ENCODE measurements around the gene NFIA.

The NFIA gene

GRCh38 chr1:61403679-61404596 lies 321.6 kb downstream of the NFIA start:
- Mint-ChIP-seq H3K9me3 (ENCODE audit: low read depth) (no peaks in the 10 kb centered on the region), H3K27ac (no peak overlapping the region), H3K36me3 (peaks cover 7% of the 10 kb centered on the region), H3K4me3 (no peak overlapping the region), H3K27me3 (no peaks in the 10 kb centered on the region), H3K4me1 (ENCODE audit: low read depth) (no peaks in the 10 kb centered on the region)

DNA sequence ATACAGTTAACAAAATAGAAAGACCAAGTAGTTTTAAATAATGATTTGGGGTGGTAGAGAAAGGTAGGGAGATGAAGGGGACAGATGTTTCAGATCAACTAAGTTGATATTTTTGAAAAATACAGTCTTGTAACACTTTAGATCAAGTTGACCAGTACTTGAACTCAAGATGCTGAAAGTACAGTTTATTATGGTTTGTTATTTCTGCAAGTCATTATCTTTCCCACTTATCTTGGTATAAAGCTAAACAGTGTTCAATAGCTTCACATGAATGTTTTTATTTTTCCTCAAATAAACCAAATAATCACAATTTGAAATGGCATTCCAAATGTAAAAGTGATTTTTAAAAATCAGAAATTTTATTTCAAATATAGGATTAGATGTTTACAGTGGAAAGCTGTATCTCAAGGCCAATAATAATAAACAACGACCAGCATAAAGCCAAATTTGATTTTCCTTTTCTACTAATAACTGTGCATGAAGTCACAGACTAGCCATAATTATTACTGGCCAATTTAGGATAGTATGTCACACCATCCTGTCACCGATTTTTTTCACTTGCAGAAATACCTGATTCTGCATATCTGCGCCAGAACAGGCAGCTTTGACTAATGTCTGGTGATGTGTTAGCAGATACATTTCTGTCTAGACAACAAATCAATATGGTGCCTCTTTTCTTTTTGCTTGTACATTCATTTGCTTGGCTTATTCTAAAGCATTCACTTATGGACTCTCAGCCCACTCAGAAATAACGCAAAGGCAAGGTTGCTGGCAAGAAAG lies 322.4 kb downstream of the NFIA start:
- H3K27ac Mint-ChIP-seq, result no peak overlapping the region
- H3K4me1 Mint-ChIP-seq (ENCODE audit: low read depth), result no peaks in the 10 kb centered on the region
- no peaks in the 10 kb centered on the region for H3K27me3 Mint-ChIP-seq
- H3K36me3 Mint-ChIP-seq, result peaks cover 7% of the 10 kb centered on the region
- no peaks in the 10 kb centered on the region for H3K9me3 Mint-ChIP-seq (ENCODE audit: low read depth)
- no peak overlapping the region for H3K4me3 Mint-ChIP-seq

DNA sequence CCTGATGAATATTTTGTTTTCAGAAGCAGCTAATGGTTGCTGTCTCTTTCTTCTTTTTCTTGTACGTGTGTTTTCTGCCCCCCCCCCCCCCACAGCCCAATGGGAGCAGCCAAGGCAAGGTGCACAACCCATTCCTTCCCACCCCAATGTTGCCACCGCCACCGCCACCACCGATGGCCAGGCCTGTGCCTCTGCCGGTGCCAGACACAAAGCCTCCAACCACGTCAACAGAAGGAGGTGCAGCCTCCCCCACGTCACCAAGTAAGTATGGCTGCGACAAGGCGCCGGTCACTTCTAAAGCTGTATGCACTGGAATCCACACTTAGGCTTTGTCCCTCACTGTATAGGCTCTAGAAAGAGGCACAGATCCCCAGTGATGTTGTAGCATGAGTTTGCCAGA lies 324.1 kb downstream of the NFIA start:
- Mint-ChIP-seq H3K36me3 (peaks cover 7% of the 10 kb centered on the region), H3K4me3 (no peak overlapping the region), H3K27me3 (no peaks in the 10 kb centered on the region), H3K4me1 (ENCODE audit: low read depth) (no peaks in the 10 kb centered on the region), H3K27ac (no peak overlapping the region), H3K9me3 (ENCODE audit: low read depth) (no peaks in the 10 kb centered on the region)

GRCh38 chr1:61412601-61413000 lies 330.2 kb downstream of the NFIA start:
- H3K27me3 Mint-ChIP-seq, result no peaks in the 10 kb centered on the region
- no peak overlapping the region for H3K27ac Mint-ChIP-seq
- no peak overlapping the region for H3K4me3 Mint-ChIP-seq
- no peaks in the 10 kb centered on the region for H3K9me3 Mint-ChIP-seq (ENCODE audit: low read depth)
- H3K4me1 Mint-ChIP-seq (ENCODE audit: low read depth), result no peaks in the 10 kb centered on the region
- peaks cover 6% of the 10 kb centered on the region for H3K36me3 Mint-ChIP-seq

- Mint-ChIP-seq H3K27ac (no peak overlapping the region), H3K4me1 (ENCODE audit: low read depth) (peaks cover under 1% of the 10 kb centered on the region), H3K9me3 (ENCODE audit: low read depth) (no peaks in the 10 kb centered on the region), H3K4me3 (no peak overlapping the region), H3K36me3 (peaks cover 7% of the 10 kb centered on the region), H3K27me3 (no peaks in the 10 kb centered on the region)
Measured at GRCh38 chr1:61419196-61419595, 336.8 kb downstream of the NFIA start.

DNA sequence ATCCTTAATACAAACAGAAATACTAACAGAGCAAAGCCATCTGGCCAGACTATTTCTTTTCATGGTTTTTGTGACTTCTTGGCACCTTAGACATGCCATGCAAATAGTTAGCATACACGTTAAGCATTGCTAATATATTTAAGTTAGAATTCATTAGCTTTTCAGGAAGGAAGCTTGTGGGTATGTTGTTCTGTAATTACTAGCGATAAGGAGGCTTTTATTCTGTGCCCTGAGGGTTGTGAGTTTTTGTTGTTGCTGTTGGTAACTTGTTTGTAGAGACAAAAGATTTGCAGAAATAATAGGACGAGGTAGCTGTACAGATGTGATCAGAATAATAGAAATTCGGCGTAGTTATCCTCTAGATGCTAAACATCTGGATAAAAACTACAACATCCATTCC lies 337.3 kb downstream of the NFIA start:
- H3K9me3 Mint-ChIP-seq (ENCODE audit: low read depth), result no peaks in the 10 kb centered on the region
- H3K4me3 Mint-ChIP-seq, result no peak overlapping the region
- peaks cover 7% of the 10 kb centered on the region for H3K36me3 Mint-ChIP-seq
- H3K27me3 Mint-ChIP-seq, result no peaks in the 10 kb centered on the region
- H3K4me1 Mint-ChIP-seq (ENCODE audit: low read depth), result peaks cover 1% of the 10 kb centered on the region
- no peak overlapping the region for H3K27ac Mint-ChIP-seq

DNA sequence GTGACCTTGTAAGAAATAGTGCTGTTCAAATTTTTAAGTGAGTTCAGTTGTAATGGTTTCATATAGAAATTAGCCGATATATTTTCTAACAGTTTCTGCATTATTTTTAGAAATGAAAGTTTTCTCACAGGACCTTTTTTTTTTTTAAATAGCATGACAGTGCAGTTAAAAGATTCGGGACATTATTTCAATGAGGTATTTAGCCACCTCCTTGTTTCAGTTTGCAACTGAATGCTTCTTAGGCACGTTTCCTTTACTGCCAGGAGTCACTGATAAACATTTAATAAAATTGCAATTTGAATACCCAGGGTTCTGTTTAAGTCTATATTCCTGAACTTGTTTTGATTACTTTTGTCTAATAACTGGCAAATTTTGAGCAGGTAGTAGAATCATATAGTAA lies 337.9 kb downstream of the NFIA start:
- Mint-ChIP-seq H3K27ac (no peak overlapping the region), H3K36me3 (peaks cover 7% of the 10 kb centered on the region), H3K9me3 (ENCODE audit: low read depth) (no peaks in the 10 kb centered on the region), H3K4me3 (no peak overlapping the region), H3K4me1 (ENCODE audit: low read depth) (peaks cover 1% of the 10 kb centered on the region), H3K27me3 (no peaks in the 10 kb centered on the region)

- Mint-ChIP-seq H3K27ac (no peak overlapping the region), H3K9me3 (ENCODE audit: low read depth) (no peaks in the 10 kb centered on the region), H3K4me3 (no peak overlapping the region), H3K4me1 (ENCODE audit: low read depth) (peaks cover 1% of the 10 kb centered on the region), H3K36me3 (peaks cover 7% of the 10 kb centered on the region), H3K27me3 (no peaks in the 10 kb centered on the region)
Measured at GRCh38 chr1:61420909-61421835, 338.8 kb downstream of the NFIA start.

- Mint-ChIP-seq H3K27ac (no peak overlapping the region), H3K4me3 (no peak overlapping the region), H3K36me3 (peaks cover 7% of the 10 kb centered on the region), H3K9me3 (ENCODE audit: low read depth) (no peaks in the 10 kb centered on the region), H3K27me3 (no peaks in the 10 kb centered on the region), H3K4me1 (ENCODE audit: low read depth) (peaks cover 1% of the 10 kb centered on the region)
Measured at GRCh38 chr1:61423643-61424042, 341.3 kb downstream of the NFIA start.

DNA sequence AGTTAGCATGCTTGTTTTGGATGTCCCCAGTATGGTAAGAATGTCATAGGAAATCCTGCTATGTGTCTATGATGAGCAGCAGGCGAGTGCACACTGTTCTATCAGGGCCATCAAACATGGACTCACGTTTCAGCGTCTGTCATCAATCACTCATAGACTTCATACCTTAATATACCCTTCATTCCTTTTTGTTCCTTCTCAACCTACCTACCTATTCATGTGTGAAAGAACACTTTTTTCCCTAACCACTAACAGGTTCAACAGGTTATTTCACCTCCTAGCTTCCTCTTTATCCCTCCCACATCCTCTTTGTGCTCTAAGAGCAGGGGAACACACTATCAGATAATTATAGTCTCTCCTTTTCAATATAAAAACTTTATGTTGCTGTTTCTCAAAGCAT lies 342.0 kb downstream of the NFIA start:
- Mint-ChIP-seq H3K36me3 (peaks cover 5% of the 10 kb centered on the region), H3K27ac (no peak overlapping the region), H3K9me3 (ENCODE audit: low read depth) (no peaks in the 10 kb centered on the region), H3K27me3 (no peaks in the 10 kb centered on the region), H3K4me3 (no peak overlapping the region), H3K4me1 (ENCODE audit: low read depth) (peaks cover 1% of the 10 kb centered on the region)

GRCh38 chr1:61425040-61425439 lies 342.7 kb downstream of the NFIA start:
- Mint-ChIP-seq H3K27me3 (no peaks in the 10 kb centered on the region), H3K27ac (no peak overlapping the region), H3K36me3 (peaks cover 2% of the 10 kb centered on the region), H3K9me3 (ENCODE audit: low read depth) (no peaks in the 10 kb centered on the region), H3K4me1 (ENCODE audit: low read depth) (peaks cover 1% of the 10 kb centered on the region), H3K4me3 (no peak overlapping the region)

DNA sequence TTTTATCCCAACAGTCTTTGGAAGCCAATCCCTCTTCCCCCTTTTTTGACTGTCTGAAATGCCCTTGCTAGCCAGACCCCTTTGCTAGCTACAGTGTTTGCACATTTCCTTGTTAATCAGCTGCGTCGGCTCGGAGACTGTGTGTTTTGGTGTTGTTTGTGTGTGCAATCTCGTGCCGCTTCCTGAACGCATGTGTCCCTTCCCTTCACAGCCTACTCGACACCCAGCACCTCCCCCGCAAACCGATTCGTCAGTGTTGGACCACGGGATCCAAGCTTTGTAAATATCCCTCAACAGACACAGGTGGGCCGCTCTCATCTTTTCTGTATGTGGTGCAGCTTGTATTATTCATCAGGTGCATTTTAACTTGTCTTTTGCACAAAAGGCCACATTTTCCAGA lies 343.9 kb downstream of the NFIA start:
- Mint-ChIP-seq H3K36me3 (no peaks in the 10 kb centered on the region), H3K4me1 (ENCODE audit: low read depth) (peaks cover 1% of the 10 kb centered on the region), H3K9me3 (ENCODE audit: low read depth) (no peaks in the 10 kb centered on the region), H3K4me3 (no peak overlapping the region), H3K27ac (no peak overlapping the region), H3K27me3 (no peaks in the 10 kb centered on the region)

- Mint-ChIP-seq H3K9me3 (ENCODE audit: low read depth) (no peaks in the 10 kb centered on the region), H3K4me1 (ENCODE audit: low read depth) (peaks cover 1% of the 10 kb centered on the region), H3K27ac (no peak overlapping the region), H3K27me3 (no peaks in the 10 kb centered on the region), H3K4me3 (no peak overlapping the region), H3K36me3 (no peaks in the 10 kb centered on the region)
Measured at GRCh38 chr1:61426885-61427284, 344.5 kb downstream of the NFIA start.

GRCh38 chr1:61427510-61427909 lies 345.1 kb downstream of the NFIA start:
- Mint-ChIP-seq H3K9me3 (ENCODE audit: low read depth) (no peaks in the 10 kb centered on the region), H3K4me3 (no peak overlapping the region), H3K36me3 (no peaks in the 10 kb centered on the region), H3K27ac (no peak overlapping the region), H3K4me1 (ENCODE audit: low read depth) (peaks cover 1% of the 10 kb centered on the region), H3K27me3 (no peaks in the 10 kb centered on the region)
